ENCODE results near the gene CCDC24. TPM values are rescaled to one million over a fixed set of nuclear protein-coding genes. Genes with fewer than 3 reads are reported as not detected.
A peak's percentile ranks its signal among the peaks of the same experiment; 100 is the strongest.

The CCDC24 gene
- total RNA-seq, 1 donor from 2014 or later = 3.3 TPM

GRCh38 chr1:43946236-43947060, 45.0 kb upstream of the CCDC24 start, which contains the start of gene IPO13:
Gene IPO13 (plus strand): TSS chr1:43946950. CDS start chr1:43947601, 651 bp downstream.
- Histone ChIP-seq H3K27me3 (no peaks in the 10 kb centered on the region), H3K4me3 (peak within 1 kb of the TSS; percentile 75), H3K79me2 (ENCODE audit: low read depth) (peaks cover 8% of the 10 kb centered on the region), H3F3A (ENCODE audit: low read depth) (peaks cover 6% of the 10 kb centered on the region), H3K36me3 (no peaks in the 10 kb centered on the region), H3K9me3 (ENCODE audit: low read depth) (no peaks in the 10 kb centered on the region), H3K27ac (peak within 1 kb of the TSS; percentile 97), H3K9ac (peak within 1 kb of the TSS; percentile 96), H2AFZ (replicated peaks) (peak within 1 kb of the TSS; percentile 98), H3K4me2 (peak within 1 kb of the TSS; percentile 93), H3K4me1 (peaks cover 13% of the 10 kb centered on the region), H4K20me1 (ENCODE audit: low read depth) (no peaks in the 10 kb centered on the region)
- H3K9me3 Mint-ChIP-seq = no peaks in the 10 kb centered on the region
- DNase-seq (ENCODE audit: low spot score) = peak; percentile 99
- H3K4me3 Mint-ChIP-seq = peak within 1 kb of the TSS; percentile 90
- peaks cover 20% of the 10 kb centered on the region for H3K4me1 Mint-ChIP-seq
- H3K27ac Mint-ChIP-seq = peak within 1 kb of the TSS; percentile 91
- TF ChIP-seq CTCF (IDR thresholded peaks at IDR 0.05) (peak; percentile 80), EZH2 (IDR thresholded peaks at IDR 0.05) (no peak)
- H3K36me3 Mint-ChIP-seq = peaks cover 5% of the 10 kb centered on the region
- H3K27me3 Mint-ChIP-seq (ENCODE audit: insufficient read depth, low read depth) = peaks cover 2% of the 10 kb centered on the region

DNA sequence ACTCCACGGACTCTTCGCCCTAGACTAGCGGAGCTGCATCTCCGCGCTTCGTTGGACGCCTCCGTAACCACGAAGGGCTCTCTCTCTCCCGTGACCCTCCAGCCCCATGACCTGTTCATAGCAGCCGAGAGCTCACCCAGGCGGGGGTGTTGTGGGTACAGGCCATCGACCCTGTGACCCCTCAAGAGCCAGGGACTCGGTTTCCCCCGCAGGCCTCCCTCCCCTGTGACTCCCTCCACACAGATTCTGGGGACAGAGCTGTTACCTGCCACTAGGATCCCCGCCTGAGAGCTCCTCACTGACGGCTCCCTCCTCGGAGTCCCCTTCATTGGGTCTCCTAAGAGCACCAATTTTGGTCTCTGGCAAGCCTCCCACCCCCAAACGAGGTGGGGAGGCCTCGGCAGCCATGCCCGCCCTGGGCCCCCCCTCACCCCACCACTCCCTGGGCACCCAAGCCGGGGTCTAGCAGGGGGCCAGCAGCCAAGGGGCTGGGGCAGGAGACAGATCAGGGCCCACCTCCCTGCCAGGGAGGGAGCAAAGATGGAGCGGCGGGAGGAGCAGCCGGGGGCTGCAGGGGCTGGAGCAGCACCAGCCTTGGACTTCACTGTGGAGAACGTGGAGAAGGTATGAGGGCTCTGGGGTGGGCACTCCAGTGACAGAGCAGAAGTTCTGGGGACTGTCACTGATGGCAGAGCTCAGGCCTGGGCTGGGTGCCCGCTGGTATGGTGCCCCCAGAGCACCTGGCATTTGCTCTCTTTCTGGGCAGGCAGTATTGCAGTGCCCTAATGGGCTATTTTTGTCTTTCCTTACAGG, 44.1 kb upstream of the CCDC24 start:
- Histone ChIP-seq H3F3A (ENCODE audit: low read depth) (peaks cover 11% of the 10 kb centered on the region), H3K4me3 (peak overlapping the region; percentile 75), H2AFZ (replicated peaks) (peak overlapping the region; percentile 98), H4K20me1 (ENCODE audit: low read depth) (peaks cover 2% of the 10 kb centered on the region), H3K9me3 (ENCODE audit: low read depth) (no peaks in the 10 kb centered on the region), H3K27ac (no peak overlapping the region), H3K36me3 (no peaks in the 10 kb centered on the region), H3K4me1 (peaks cover 13% of the 10 kb centered on the region), H3K9ac (peak overlapping the region; percentile 96), H3K4me2 (peak overlapping the region; percentile 93), H3K79me2 (ENCODE audit: low read depth) (peaks cover 8% of the 10 kb centered on the region), H3K27me3 (no peaks in the 10 kb centered on the region)
- no peak for TF ChIP-seq CTCF (IDR thresholded peaks at IDR 0.05)
- TF ChIP-seq EZH2phosphoT487 (IDR thresholded peaks at IDR 0.05) = no peak
- TF ChIP-seq EZH2 (IDR thresholded peaks at IDR 0.05) = no peak
- Mint-ChIP-seq H3K36me3 (peaks cover 5% of the 10 kb centered on the region), H3K4me1 (peaks cover 20% of the 10 kb centered on the region), H3K9me3 (no peaks in the 10 kb centered on the region), H3K27ac (peak overlapping the region; percentile 91), H3K27me3 (ENCODE audit: insufficient read depth, low read depth) (peaks cover 2% of the 10 kb centered on the region), H3K4me3 (peak overlapping the region; percentile 90)
- DNase-seq (ENCODE audit: low spot score) = no peak

GRCh38 chr1:43947874-43948437, 43.4 kb upstream of the CCDC24 start:
- H3K4me3 Mint-ChIP-seq = peak overlapping the region; percentile 90
- H3K4me1 Mint-ChIP-seq = peaks cover 24% of the 10 kb centered on the region
- TF ChIP-seq EZH2 (IDR thresholded peaks at IDR 0.05) (no peak), CTCF (IDR thresholded peaks at IDR 0.05) (no peak), EZH2phosphoT487 (IDR thresholded peaks at IDR 0.05) (no peak)
- Histone ChIP-seq H3K4me3 (peak overlapping the region; percentile 75), H3F3A (ENCODE audit: low read depth) (peaks cover 18% of the 10 kb centered on the region), H4K20me1 (ENCODE audit: low read depth) (peaks cover 9% of the 10 kb centered on the region), H3K79me2 (ENCODE audit: low read depth) (peaks cover 8% of the 10 kb centered on the region), H3K4me2 (peak overlapping the region; percentile 93), H3K27me3 (no peaks in the 10 kb centered on the region), H3K27ac (no peak overlapping the region), H3K4me1 (peaks cover 17% of the 10 kb centered on the region), H2AFZ (replicated peaks) (no peak overlapping the region), H3K9me3 (ENCODE audit: low read depth) (no peaks in the 10 kb centered on the region), H3K9ac (no peak overlapping the region), H3K36me3 (no peaks in the 10 kb centered on the region)
- peak overlapping the region; percentile 58 for H3K27ac Mint-ChIP-seq
- no peaks in the 10 kb centered on the region for H3K9me3 Mint-ChIP-seq
- peaks cover 5% of the 10 kb centered on the region for H3K36me3 Mint-ChIP-seq
- DNase-seq (ENCODE audit: low spot score) = no peak
- H3K27me3 Mint-ChIP-seq (ENCODE audit: insufficient read depth, low read depth) = peaks cover 2% of the 10 kb centered on the region
